IPS-15b (cell line): ENCODE results near the gene PKD1.

Experiments
- H3K27me3 ChIP-seq: one replicate; pipeline ENCODE4 v1.6.1; 2013; ENCODE audit warnings: low read length; ENCODE audit not compliant: control insufficient read depth, insufficient read depth
- H3K36me3 ChIP-seq: one replicate; pipeline ENCODE4 v1.6.1; 2013; ENCODE audit warnings: low read length; ENCODE audit not compliant: control insufficient read depth, insufficient read depth
- H3K4me1 ChIP-seq: one replicate; pipeline ENCODE4 v1.6.1; 2013; ENCODE audit warnings: mild to moderate bottlenecking, low read length; ENCODE audit not compliant: control insufficient read depth, insufficient read depth
- H3K4me3 ChIP-seq: one replicate; pipeline ENCODE4 v1.5.1; 2013; ENCODE audit warnings: low read depth, low read length
- H3K9ac ChIP-seq: one replicate; pipeline ENCODE4 v1.6.1; 2013; ENCODE audit warnings: low read depth, mild to moderate bottlenecking, low read length
- H3K9me3 ChIP-seq: one replicate; pipeline ENCODE4 v1.6.1; 2013; ENCODE audit warnings: mild to moderate bottlenecking, low read length; ENCODE audit not compliant: control insufficient read depth, insufficient read depth

PKD1 gene

GRCh38 chr16:2053897-2054296, 81.8 kb downstream of the PKD1 start:
- H3K27me3 ChIP-seq, result no peaks in the 10 kb centered on the region
- no peak overlapping the region for H3K9ac ChIP-seq
- H3K9me3 ChIP-seq, result no peaks in the 10 kb centered on the region
- H3K4me1 ChIP-seq, result no peaks in the 10 kb centered on the region
- no peak overlapping the region for H3K4me3 ChIP-seq
- H3K36me3 ChIP-seq, result peaks cover 21% of the 10 kb centered on the region

- Histone ChIP-seq H3K36me3 (peaks cover 19% of the 10 kb centered on the region), H3K27me3 (no peaks in the 10 kb centered on the region), H3K4me3 (no peak overlapping the region), H3K4me1 (peaks cover 5% of the 10 kb centered on the region), H3K9ac (no peak overlapping the region), H3K9me3 (no peaks in the 10 kb centered on the region)
Measured at GRCh38 chr16:2053211-2053610, 82.5 kb downstream of the PKD1 start.

GRCh38 chr16:2048116-2048543, 87.6 kb downstream of the PKD1 start:
- H3K9ac ChIP-seq, result peak overlapping the region; percentile 92
- H3K36me3 ChIP-seq, result peaks cover 11% of the 10 kb centered on the region
- H3K27me3 ChIP-seq, result no peaks in the 10 kb centered on the region
- H3K4me3 ChIP-seq, result peak overlapping the region; percentile 88
- H3K4me1 ChIP-seq, result peaks cover 5% of the 10 kb centered on the region
- no peaks in the 10 kb centered on the region for H3K9me3 ChIP-seq

- H3K4me1 ChIP-seq, result peaks cover 5% of the 10 kb centered on the region
Measured at GRCh38 chr16:2047330-2048115, 88.2 kb downstream of the PKD1 start, which contains the start of the genes NTHL1 and TSC2. NTHL1 (minus strand) TSS chr16:2047834; CDS start chr16:2047823, 11 bp downstream. TSC2 (plus strand) TSS chr16:2047985; CDS start chr16:2048616, 631 bp downstream.

GRCh38 chr16:2046893-2047329, 88.8 kb downstream of the PKD1 start:
- no peaks in the 10 kb centered on the region for H3K9me3 ChIP-seq
- H3K4me3 ChIP-seq, result peak overlapping the region; percentile 88
- peak overlapping the region; percentile 54 for H3K9ac ChIP-seq
- no peaks in the 10 kb centered on the region for H3K27me3 ChIP-seq
- H3K36me3 ChIP-seq, result peaks cover 11% of the 10 kb centered on the region
- peaks cover 5% of the 10 kb centered on the region for H3K4me1 ChIP-seq

More at GRCh38 chr16:2047330-2048115, 88.2 kb downstream of the PKD1 start, which contains the start of the genes NTHL1 and TSC2:
- H3K27me3 ChIP-seq, result no peaks in the 10 kb centered on the region
- no peaks in the 10 kb centered on the region for H3K9me3 ChIP-seq
- peak within 1 kb of the TSS; percentile 88 for H3K4me3 ChIP-seq
- peak within 1 kb of the TSS; percentile 92 for H3K9ac ChIP-seq
- H3K36me3 ChIP-seq, result peaks cover 11% of the 10 kb centered on the region

DNA sequence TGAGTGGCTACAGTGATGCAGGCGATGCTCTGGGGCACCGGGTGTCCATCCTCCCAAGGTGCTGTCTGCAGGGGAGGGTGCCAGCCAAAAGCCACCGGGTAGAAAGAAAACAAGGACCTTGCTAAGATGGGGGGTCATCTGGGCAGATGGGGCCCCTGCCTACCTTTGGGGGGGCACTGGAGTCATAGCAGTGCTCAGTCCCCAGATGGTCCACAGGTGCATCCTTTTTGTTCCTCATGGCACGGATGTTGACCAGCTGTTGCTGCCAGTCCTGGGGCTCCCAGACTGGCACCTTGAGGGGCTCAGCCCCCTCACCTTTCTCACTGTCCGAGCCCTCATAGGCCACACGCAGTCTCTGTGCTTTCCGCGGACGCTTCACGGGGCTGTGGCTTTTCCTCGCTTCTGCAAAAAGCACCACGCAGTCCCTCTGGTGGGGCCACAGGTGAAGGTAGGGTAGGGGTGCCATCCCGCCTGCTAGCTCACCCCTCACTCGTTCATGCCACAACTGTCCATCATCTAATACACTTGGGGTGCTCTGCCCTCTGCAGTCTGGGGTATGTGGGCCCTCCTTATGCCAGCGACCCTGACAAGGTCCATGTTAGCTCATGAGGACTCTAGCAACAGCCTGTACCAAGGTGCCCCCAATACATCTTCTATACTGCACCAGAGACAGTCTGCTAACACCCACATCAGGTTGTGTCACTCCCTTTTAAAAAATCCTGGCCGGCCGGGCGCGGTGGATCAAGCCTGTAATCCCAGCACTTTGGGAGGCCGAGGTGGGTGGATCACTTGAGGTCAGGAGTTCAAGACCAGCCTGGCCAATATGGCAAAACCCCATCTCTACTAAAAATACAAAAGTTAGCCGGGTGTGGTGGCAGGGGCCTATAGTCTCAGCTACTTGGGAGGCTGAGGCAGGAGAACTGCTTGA, 89.5 kb downstream of the PKD1 start:
- H3K4me1 ChIP-seq, result peaks cover 5% of the 10 kb centered on the region
- no peaks in the 10 kb centered on the region for H3K27me3 ChIP-seq
- no peak overlapping the region for H3K9ac ChIP-seq
- H3K9me3 ChIP-seq, result no peaks in the 10 kb centered on the region
- H3K4me3 ChIP-seq, result no peak overlapping the region
- peaks cover 11% of the 10 kb centered on the region for H3K36me3 ChIP-seq

DNA sequence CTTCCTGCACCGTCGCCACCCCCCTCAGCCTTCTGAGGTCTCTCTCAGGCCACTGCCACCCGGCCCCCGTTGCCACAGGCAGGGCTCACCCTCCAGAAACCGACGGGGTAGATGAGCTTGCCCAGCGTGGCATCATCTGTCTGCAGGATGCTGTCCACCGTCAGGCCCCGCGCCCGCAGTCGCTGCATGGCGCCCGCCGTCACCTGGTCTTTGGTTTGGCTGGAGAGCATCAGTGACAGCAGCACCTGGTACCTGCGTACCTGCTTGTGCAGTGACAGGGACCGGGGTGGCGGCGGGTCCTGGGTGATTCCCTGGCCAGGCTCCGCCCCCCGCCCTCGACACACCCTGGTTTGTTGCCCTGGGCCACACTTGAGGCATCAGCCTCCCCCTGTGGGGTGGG, 91.2 kb downstream of the PKD1 start:
- Histone ChIP-seq H3K9me3 (no peaks in the 10 kb centered on the region), H3K36me3 (peaks cover 11% of the 10 kb centered on the region), H3K4me3 (no peak overlapping the region), H3K9ac (no peak overlapping the region), H3K4me1 (peaks cover 5% of the 10 kb centered on the region), H3K27me3 (no peaks in the 10 kb centered on the region)

DNA sequence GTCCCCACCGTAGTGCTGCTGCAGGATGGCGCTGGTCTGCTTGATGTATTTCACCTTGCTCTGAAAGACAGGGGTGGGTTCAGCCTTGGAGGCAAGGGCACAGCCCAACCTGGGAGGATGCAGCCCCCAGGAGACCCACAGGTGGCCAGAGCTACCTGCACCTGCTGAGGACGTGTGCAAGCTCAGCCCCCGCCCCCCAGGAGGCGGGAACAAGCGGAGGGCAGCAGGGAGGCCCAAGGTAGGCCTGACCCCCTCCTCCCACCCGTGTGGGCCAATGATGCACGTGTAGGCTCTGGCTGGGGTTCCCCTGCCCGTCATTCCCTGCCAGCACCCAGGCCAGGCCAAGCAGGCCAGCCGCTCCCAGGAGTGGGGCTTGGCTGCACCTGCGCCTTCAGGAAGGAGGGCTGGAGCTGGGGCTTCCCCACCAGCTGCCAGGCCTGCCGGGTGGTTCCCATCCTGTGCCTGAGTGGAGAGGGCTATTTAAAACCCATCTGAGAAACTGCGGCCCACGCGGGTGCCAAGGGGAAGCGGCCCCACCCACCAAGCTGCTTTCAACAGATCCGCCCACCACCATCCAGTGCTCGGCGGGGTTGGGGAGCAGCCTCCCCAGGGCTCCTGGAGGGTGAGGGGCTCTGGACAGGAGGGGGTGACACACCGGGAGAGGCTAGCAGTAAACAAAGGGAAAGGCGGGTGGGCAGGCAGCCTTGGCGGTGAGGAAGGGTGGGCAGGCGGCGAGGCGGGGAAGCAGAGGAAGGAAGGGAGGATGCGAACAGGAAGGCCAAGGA, 91.8 kb downstream of the PKD1 start:
- H3K9ac ChIP-seq, result no peak overlapping the region
- peaks cover 11% of the 10 kb centered on the region for H3K36me3 ChIP-seq
- no peaks in the 10 kb centered on the region for H3K27me3 ChIP-seq
- H3K9me3 ChIP-seq, result no peaks in the 10 kb centered on the region
- no peak overlapping the region for H3K4me3 ChIP-seq
- H3K4me1 ChIP-seq, result peaks cover 5% of the 10 kb centered on the region

GRCh38 chr16:2042986-2043666, 92.6 kb downstream of the PKD1 start:
- Histone ChIP-seq H3K36me3 (peaks cover 11% of the 10 kb centered on the region), H3K9ac (no peak overlapping the region), H3K4me1 (no peaks in the 10 kb centered on the region), H3K27me3 (no peaks in the 10 kb centered on the region), H3K9me3 (no peaks in the 10 kb centered on the region), H3K4me3 (no peak overlapping the region)

GRCh38 chr16:2042171-2042985, 93.3 kb downstream of the PKD1 start:
- Histone ChIP-seq H3K9me3 (no peaks in the 10 kb centered on the region), H3K4me3 (no peak overlapping the region), H3K36me3 (peaks cover 11% of the 10 kb centered on the region), H3K27me3 (no peaks in the 10 kb centered on the region), H3K9ac (no peak overlapping the region), H3K4me1 (no peaks in the 10 kb centered on the region)
